Lung (tissue), 12 donors: Measurements from ENCODE around the gene ADAM17. TPM values are rescaled to one million over a fixed set of nuclear protein-coding genes. Genes with fewer than 3 reads are reported as not detected.

Source experiments
- ATAC-seq: fragments of 200-7000 bp; cut with Tn5 transposase; one replicate; pipeline ENCODE4 v1.9.1; 2020; ENCODE audit warnings: moderate number of reproducible peaks; ENCODE audit not compliant: insufficient read depth, low FRiP score
- DNase-seq, 3 donors: peaks; one replicate each; pipeline ENCODE4 v3.0.0-alpha.2; 2013 to 2017
- H3K27ac ChIP-seq, 2 donors: one replicate each; pipeline ENCODE4 v1.5.1; 2013; ENCODE audit warnings: mild to moderate bottlenecking in 2 of 2, moderate library complexity in 2 of 2, control low read depth in 1 of 2, inconsistent platforms in 1 of 2, low read depth in 1 of 2, low read length in 1 of 2
- H3K27me3 ChIP-seq, 3 donors: one replicate each; pipeline ENCODE4 v1.5.1; 2013; ENCODE audit warnings: low read length in 2 of 3; ENCODE audit not compliant: control insufficient read depth in 3 of 3, insufficient read depth in 3 of 3
- H3K36me3 ChIP-seq, 4 donors: one replicate each; pipeline ENCODE4 v1.5.1; 2013; ENCODE audit warnings: low read length in 4 of 4, mild to moderate bottlenecking in 1 of 4, moderate library complexity in 1 of 4; ENCODE audit not compliant: control insufficient read depth in 4 of 4, insufficient read depth in 4 of 4
- H3K4me1 ChIP-seq, 5 donors: one replicate each; pipeline ENCODE4 v1.5.1; 2013; ENCODE audit warnings: low read length in 5 of 5, mild to moderate bottlenecking in 2 of 5, moderate library complexity in 1 of 5; ENCODE audit not compliant: control insufficient read depth in 5 of 5, insufficient read depth in 5 of 5
- H3K4me3 ChIP-seq: one replicate; pipeline ENCODE4 v1.5.1; 2013; ENCODE audit warnings: mild to moderate bottlenecking, control low read depth, moderate library complexity
- H3K9ac ChIP-seq, 2 donors: one replicate each; pipeline ENCODE4 v1.5.1; 2013; ENCODE audit warnings: low read length in 2 of 2, control low read depth in 1 of 2; ENCODE audit not compliant: insufficient read depth in 1 of 2
- H3K9me3 ChIP-seq, 4 donors: one replicate each; pipeline ENCODE4 v1.5.1; 2013; ENCODE audit warnings: low read length in 3 of 4, mild to moderate bottlenecking in 1 of 4, moderate library complexity in 1 of 4; ENCODE audit not compliant: control insufficient read depth in 4 of 4, insufficient read depth in 3 of 4
- CTCF ChIP-seq: IDR thresholded peaks from 2 replicates; pipeline ENCODE4 v1.5.1; 2012; ENCODE audit warnings: mild to moderate bottlenecking; ENCODE audit errors: control extremely low read depth, extremely low read depth
- WGBS, 2 donors: extraction: QIAGEN DNeasy Blood & Tissue Kit; methylation state at CpG; one replicate each; pipeline ENCODE4 v1.1.7; 2013; 5-methylcytosine and 5-hydroxymethylcytosine counted together
- polyA plus RNA-seq, 2 donors: library from polyadenylated mRNA; stranded (reverse); fragments of 200-250 nt; gene quantifications; one replicate each; pipeline ENCODE4 v1.2.1, GENCODE V29; 2013
- total RNA-seq, 2 donors: library from RNA; depleted of rRNA in 1 of 2; stranded (reverse); fragments of >200 nt in 1 of 2; gene quantifications; one replicate each; pipeline ENCODE4 v1.2.1, GENCODE V29; 2014 to 2021
- donor health status: control.
- donor health status: control.
- donor health status: Bipolar disorder and iron deficiency.
- donor health status: healthy.
- donor health status: DM: yes; HTN: yes; CAD: no.

The ADAM17 gene
- total and polyA plus RNA-seq, 4 donors = 16.8 to 56.1 (median 41.2) TPM

GRCh38 chr2:9573013-9573720 is 17.5 kb upstream of the ADAM17 start:
- H3K9me3 ChIP-seq = no peaks in the 10 kb centered on the region
- TF ChIP-seq CTCF = no peak
- WGBS, 2 donors = 97 to 100% methylated on average over 1 of the region's 1 CpG
- H3K36me3 ChIP-seq = no peaks in the 10 kb centered on the region
- H3K4me3 ChIP-seq = no peak overlapping the region
- no peak overlapping the region for H3K9ac ChIP-seq
- ATAC-seq (no peak), DNase-seq (no peak)
- H3K4me1 ChIP-seq = peaks cover 0 to 16% (median 0%) of the 10 kb centered on the region in 5 donors
- H3K27ac ChIP-seq = no peak overlapping the region
- H3K27me3 ChIP-seq = no peaks in the 10 kb centered on the region

- Histone ChIP-seq H3K4me1 (peaks cover 0 to 12% (median 0%) of the 10 kb centered on the region in 5 donors), H3K4me3 (no peak overlapping the region), H3K36me3 (no peaks in the 10 kb centered on the region), H3K9me3 (no peaks in the 10 kb centered on the region), H3K27me3 (no peaks in the 10 kb centered on the region), H3K27ac (no peak overlapping the region), H3K9ac (no peak overlapping the region)
- DNase-seq = no peak
- no peak for ATAC-seq
- no peak for TF ChIP-seq CTCF
- WGBS, 2 donors = 84 to 88% methylated on average over 4 of the region's 4 CpGs
Measured at GRCh38 chr2:9570182-9571060, 14.8 kb upstream of the ADAM17 start.

GRCh38 chr2:9565436-9566153 is 10.0 kb upstream of the ADAM17 start:
- no peak overlapping the region for H3K9ac ChIP-seq
- WGBS, 2 donors = 80 to 94% methylated on average over 11 of the region's 11 CpGs
- H3K4me1 ChIP-seq = peaks cover 0 to 2% (median 0%) of the 10 kb centered on the region in 5 donors
- TF ChIP-seq CTCF = no peak
- no peaks in the 10 kb centered on the region for H3K36me3 ChIP-seq
- H3K27ac ChIP-seq = peak overlapping the region in 1 of 2 donors; percentile 55
- H3K9me3 ChIP-seq = no peaks in the 10 kb centered on the region
- H3K4me3 ChIP-seq = no peak overlapping the region
- H3K27me3 ChIP-seq = no peaks in the 10 kb centered on the region
- ATAC-seq (peak; percentile 89), DNase-seq (peak in 2 of 3 donors; percentile 15 to 31)
